Transverse colon (tissue), 4 donors: ENCODE measurements around the gene TYMS. TPM values are rescaled to one million over a fixed set of nuclear protein-coding genes. Genes with fewer than 3 reads are reported as not detected.
"Not testable (repeated sequence)": the region's sequence is repeated elsewhere in the genome, so short reads cannot be mapped to it uniquely, and the experiment has no call there.

Experiments
- DNase-seq: peaks from one replicate; pipeline ENCODE4 v3.0.0-alpha.2; 2019
- H3K27ac ChIP-seq, 4 donors: fragments of 200-600 bp; sonication (generic); 2 replicates each; pipeline ENCODE4 v1.5.1; 2016 to 2018; ENCODE audit warnings: inconsistent platforms in 4 of 4
- H3K27me3 ChIP-seq: fragments of 200-600 bp; sonication (generic); 2 replicates; pipeline ENCODE4 v1.5.1; 2017; ENCODE audit warnings: inconsistent platforms
- H3K36me3 ChIP-seq, 4 donors: fragments of 200-600 bp; sonication (generic); 2 replicates each; pipeline ENCODE4 v1.5.1; 2017 to 2019; ENCODE audit warnings: inconsistent platforms in 4 of 4
- H3K4me1 ChIP-seq, 4 donors: fragments of 200-600 bp; sonication (generic); 2 replicates each; pipeline ENCODE4 v1.5.1; 2017 to 2020; ENCODE audit warnings: inconsistent platforms in 4 of 4
- H3K4me3 ChIP-seq, 4 donors: fragments of 200-600 bp; sonication (generic); 1 replicate in 1 of 4; 2 replicates in 3 of 4; pipeline versions ENCODE4 v1.5.1 to v1.6.1; 2017 to 2019; ENCODE audit warnings: inconsistent platforms in 4 of 4
- H3K9me3 ChIP-seq, 2 donors: fragments of 200-600 bp; sonication (generic); 2 replicates each; pipeline ENCODE4 v1.5.1; 2017 to 2019; ENCODE audit warnings: inconsistent platforms in 2 of 2
- EP300 ChIP-seq: sonication (generic); formaldehyde crosslinking; IDR thresholded peaks from one replicate; pipeline ENCODE4 v1.6.1; 2017; ENCODE audit warnings: antibody characterized with exemption, low read depth
- POLR2A ChIP-seq: fragments of 450-650 bp; IDR thresholded peaks from one replicate; pipeline ENCODE4 v1.6.1; 2016; ENCODE audit warnings: antibody characterized with exemption, mild to moderate bottlenecking, moderate library complexity
- POLR2AphosphoS5 ChIP-seq, 3 donors: sonication (generic); formaldehyde crosslinking; IDR thresholded peaks; one replicate each; pipeline ENCODE4 v1.6.1; 2016; ENCODE audit warnings: antibody characterized with exemption in 3 of 3
- WGBS, 2 donors: methylation state at CpG; one replicate each; pipeline ENCODE4 v1.1.5; 2018; ENCODE audit warnings: low coverage in 1 of 2; 5-methylcytosine and 5-hydroxymethylcytosine counted together
- in situ Hi-C, 4 donors: fragments of 200-750 bp; cut with MboI; loops; one replicate each; pipeline versions ENCODE4 v1.15.0 to v1.15.1; 2017; ENCODE audit warnings: low sequenced_read_pairs in 3 of 4, low pct_ligation_motif_present in 1 of 4, low pct_unique_long_range_greater_than_20kb in 1 of 4
- intact Hi-C: fragments of 100-400 bp; cut with DNase I; formaldehyde crosslinking; loops from one replicate; pipeline ENCODE4 v1.15.1; 2023; ENCODE audit warnings: low total_unique reads
- total RNA-seq, 4 donors: library from RNA; depleted of rRNA; stranded (reverse); fragments of >200 nt; gene quantifications; one replicate each; pipeline ENCODE4 v1.1.0, GENCODE V29; 2016
- TF ChIP-seq, protein P1 (sequence below), 5 experiments: fragments of 200-600 bp in 3 of 5; fragments of 450-650 bp in 2 of 5; sonication (generic) in 3 of 5; IDR thresholded peaks; 1 replicate in 2 of 5; 2 replicates in 3 of 5; pipeline ENCODE4 v1.5.1; 2016 to 2017; ENCODE audit warnings: antibody characterized with exemption in 5 of 5, inconsistent platforms in 3 of 5, mild to moderate bottlenecking in 2 of 5, moderate library complexity in 1 of 5

TYMS gene
- total RNA-seq, 4 donors from 2014 or later = 3.2 to 5.9 (median 4.7) TPM

DNA sequence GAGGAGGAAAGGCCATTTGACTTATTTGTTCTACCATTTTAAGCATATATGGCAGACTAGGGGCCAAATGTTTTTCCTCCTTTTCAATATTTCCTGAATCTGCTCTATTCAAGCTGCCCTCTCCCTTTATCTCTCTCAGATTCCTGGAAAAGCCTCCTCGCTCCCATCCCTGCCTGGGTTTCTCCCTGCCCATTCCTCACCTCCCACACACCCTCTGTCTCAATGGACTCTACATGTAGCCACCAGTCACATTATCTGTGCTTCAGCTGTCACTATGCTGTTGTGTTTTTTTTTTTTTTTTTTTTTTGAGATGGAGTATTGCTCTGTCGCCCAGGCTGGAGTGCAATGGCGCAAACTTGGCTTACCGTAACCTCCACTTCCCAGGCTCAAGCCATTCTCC lies 22.9 kb downstream of the TYMS start:
- no peak for DNase-seq
- intact Hi-C loops (no loop called here), in situ Hi-C loops (no loop called here)
- Histone ChIP-seq H3K27me3 (no peaks in the 10 kb centered on the region), H3K4me1 (no peaks in the 10 kb centered on the region), H3K36me3 (peaks cover 0 to 23% (median 5%) of the 10 kb centered on the region in 4 donors), H3K9me3 (no peaks in the 10 kb centered on the region), H3K27ac (no peak overlapping the region), H3K4me3 (no peak overlapping the region)
- WGBS, 2 donors = 99 to 100% methylated on average over 1 to 4 of the region's 4 CpGs
- TF ChIP-seq, protein P1, sequence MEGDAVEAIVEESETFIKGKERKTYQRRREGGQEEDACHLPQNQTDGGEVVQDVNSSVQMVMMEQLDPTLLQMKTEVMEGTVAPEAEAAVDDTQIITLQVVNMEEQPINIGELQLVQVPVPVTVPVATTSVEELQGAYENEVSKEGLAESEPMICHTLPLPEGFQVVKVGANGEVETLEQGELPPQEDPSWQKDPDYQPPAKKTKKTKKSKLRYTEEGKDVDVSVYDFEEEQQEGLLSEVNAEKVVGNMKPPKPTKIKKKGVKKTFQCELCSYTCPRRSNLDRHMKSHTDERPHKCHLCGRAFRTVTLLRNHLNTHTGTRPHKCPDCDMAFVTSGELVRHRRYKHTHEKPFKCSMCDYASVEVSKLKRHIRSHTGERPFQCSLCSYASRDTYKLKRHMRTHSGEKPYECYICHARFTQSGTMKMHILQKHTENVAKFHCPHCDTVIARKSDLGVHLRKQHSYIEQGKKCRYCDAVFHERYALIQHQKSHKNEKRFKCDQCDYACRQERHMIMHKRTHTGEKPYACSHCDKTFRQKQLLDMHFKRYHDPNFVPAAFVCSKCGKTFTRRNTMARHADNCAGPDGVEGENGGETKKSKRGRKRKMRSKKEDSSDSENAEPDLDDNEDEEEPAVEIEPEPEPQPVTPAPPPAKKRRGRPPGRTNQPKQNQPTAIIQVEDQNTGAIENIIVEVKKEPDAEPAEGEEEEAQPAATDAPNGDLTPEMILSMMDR (IDR thresholded peaks at IDR 0.05) = no peak
- no peak for TF ChIP-seq POLR2A
- no peak for TF ChIP-seq POLR2AphosphoS5 (IDR thresholded peaks at IDR 0.05)
- no peak for TF ChIP-seq EP300

DNA sequence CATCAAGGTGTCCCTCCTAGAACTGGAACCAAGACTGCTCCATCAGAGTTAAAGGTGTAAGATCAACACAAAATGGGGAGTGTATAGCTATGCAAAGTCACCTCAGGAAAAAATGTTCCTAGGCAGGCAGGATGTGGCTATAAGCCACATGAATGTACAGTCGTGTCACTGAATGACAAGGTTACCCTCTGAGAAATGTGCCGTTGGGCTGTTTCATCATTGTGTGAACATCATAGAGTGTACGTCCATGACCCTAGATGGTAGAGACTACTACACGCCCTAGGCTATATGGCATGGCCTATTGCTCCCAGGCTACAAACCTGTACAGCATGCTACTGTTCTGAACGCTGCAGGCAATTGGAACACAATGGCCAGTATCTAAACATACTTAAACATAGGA lies 24.5 kb downstream of the TYMS start:
- Histone ChIP-seq H3K27ac (no peak overlapping the region), H3K4me1 (no peaks in the 10 kb centered on the region), H3K36me3 (peaks cover 0 to 17% (median 3%) of the 10 kb centered on the region in 4 donors), H3K27me3 (no peaks in the 10 kb centered on the region), H3K4me3 (no peak overlapping the region), H3K9me3 (no peaks in the 10 kb centered on the region)
- in situ Hi-C loops (no loop called here), intact Hi-C loops (no loop called here)
- no peak for DNase-seq
- 71 to 91% methylated on average over 4 to 5 of the region's 5 CpGs for WGBS, 2 donors
- TF ChIP-seq POLR2AphosphoS5 (IDR thresholded peaks at IDR 0.05) = no peak
- TF ChIP-seq, protein P1 (IDR thresholded peaks at IDR 0.05) = no peak
- no peak for TF ChIP-seq EP300
- TF ChIP-seq POLR2A = no peak

GRCh38 chr18:682416-682815 lies 25.0 kb downstream of the TYMS start:
- intact Hi-C loops, H3K27me3 ChIP-seq, DNase-seq, H3K4me3 ChIP-seq, H3K9me3 ChIP-seq, in situ Hi-C loops, H3K4me1 ChIP-seq, H3K27ac ChIP-seq: not testable (repeated sequence)
- H3K36me3 ChIP-seq = peaks cover 0 to 15% (median 2%) of the 10 kb centered on the region in 4 donors
- 86 to 92% methylated on average over 9 of the region's 9 CpGs for WGBS, 2 donors

DNA sequence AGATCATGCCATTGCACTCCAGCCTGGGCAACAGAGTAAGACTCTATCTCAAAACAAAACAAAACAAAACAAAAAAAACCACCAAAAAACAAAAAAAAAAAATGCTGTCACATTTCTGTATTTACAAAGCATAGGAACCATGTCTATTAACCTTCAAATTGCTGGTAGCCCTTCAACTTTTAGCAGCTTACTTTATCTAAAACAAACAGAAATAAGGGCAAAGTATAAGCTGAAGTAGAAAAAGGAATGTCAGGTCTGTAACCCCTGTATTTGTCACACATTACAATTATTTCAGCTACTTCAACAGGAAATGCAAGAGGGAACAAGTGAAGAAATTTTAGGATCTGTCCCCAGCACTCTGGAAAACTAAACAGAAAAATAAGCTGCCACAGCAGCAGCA lies 25.4 kb downstream of the TYMS start:
- H3K9me3 ChIP-seq = no peaks in the 10 kb centered on the region
- H3K36me3 ChIP-seq = peaks cover 0 to 15% (median 2%) of the 10 kb centered on the region in 4 donors
- H3K27ac ChIP-seq = no peak overlapping the region
- TF ChIP-seq EP300 (no peak), POLR2AphosphoS5 (IDR thresholded peaks at IDR 0.05) (no peak), POLR2A (no peak)
- TF ChIP-seq, protein P1 (IDR thresholded peaks at IDR 0.05) = no peak
- in situ Hi-C loops = no loop called here
- no peak for DNase-seq
- H3K4me3 ChIP-seq = no peak overlapping the region
- intact Hi-C loops = no loop called here
- H3K27me3 ChIP-seq = no peaks in the 10 kb centered on the region
- H3K4me1 ChIP-seq = no peaks in the 10 kb centered on the region

DNA sequence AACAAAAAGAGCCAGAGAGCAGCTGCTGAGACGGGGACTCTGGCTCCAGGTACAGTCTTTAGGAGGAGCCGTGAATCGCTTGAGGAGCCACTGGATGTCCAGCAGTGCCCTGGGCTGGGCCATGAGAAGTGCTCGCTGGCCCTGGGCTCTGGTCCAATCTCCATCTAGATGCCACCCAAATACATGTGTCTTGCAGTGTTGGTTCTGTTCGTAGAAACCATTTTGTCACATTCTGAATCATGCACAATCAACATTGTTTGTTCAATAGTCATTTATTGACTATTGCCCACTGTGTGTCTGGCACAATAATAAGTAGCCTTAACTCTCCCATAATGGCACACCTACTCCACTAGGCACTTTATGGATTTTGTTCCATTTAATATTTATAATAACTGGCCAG lies 26.1 kb downstream of the TYMS start:
- H3K4me1 ChIP-seq = no peaks in the 10 kb centered on the region
- peaks cover 0 to 15% (median 2%) of the 10 kb centered on the region in 4 donors for H3K36me3 ChIP-seq
- no peak for TF ChIP-seq POLR2AphosphoS5 (IDR thresholded peaks at IDR 0.05)
- TF ChIP-seq, protein P1 (IDR thresholded peaks at IDR 0.05) = no peak
- no peak for TF ChIP-seq EP300
- no peak for TF ChIP-seq POLR2A
- H3K27me3 ChIP-seq = no peaks in the 10 kb centered on the region
- 94% methylated on average over 5 of the region's 5 CpGs; no CpG with 5 or more reads in 1 of the 2 donors for WGBS, 2 donors
- intact Hi-C loops = no loop called here
- DNase-seq = no peak
- H3K27ac ChIP-seq = no peak overlapping the region
- H3K9me3 ChIP-seq = no peaks in the 10 kb centered on the region
- H3K4me3 ChIP-seq = no peak overlapping the region
- in situ Hi-C loops = no loop called here
